Suprapubic skin (tissue), 4 donors: ENCODE data around the gene PAX7.

Experiments used
- POLR2A ChIP-seq, 2 donors: fragments of 450-650 bp; IDR thresholded peaks; one replicate each; pipeline ENCODE4 v1.6.1; 2017; ENCODE audit warnings: antibody characterized with exemption in 2 of 2, mild to moderate bottlenecking in 2 of 2, moderate library complexity in 2 of 2
- POLR2AphosphoS5 ChIP-seq, 3 donors: sonication (generic); formaldehyde crosslinking; IDR thresholded peaks; one replicate each; pipeline ENCODE4 v1.6.1; 2017; ENCODE audit warnings: antibody characterized with exemption in 3 of 3
- TF ChIP-seq, protein P1 (sequence below), 2 donors: fragments of 200-600 bp in 1 of 2; fragments of 450-650 bp in 1 of 2; sonication (generic) in 1 of 2; IDR thresholded peaks; one replicate each; pipeline ENCODE4 v1.5.1; 2016 to 2019; ENCODE audit warnings: antibody characterized with exemption in 2 of 2, mild to moderate bottlenecking in 1 of 2, moderate library complexity in 1 of 2

DNA sequence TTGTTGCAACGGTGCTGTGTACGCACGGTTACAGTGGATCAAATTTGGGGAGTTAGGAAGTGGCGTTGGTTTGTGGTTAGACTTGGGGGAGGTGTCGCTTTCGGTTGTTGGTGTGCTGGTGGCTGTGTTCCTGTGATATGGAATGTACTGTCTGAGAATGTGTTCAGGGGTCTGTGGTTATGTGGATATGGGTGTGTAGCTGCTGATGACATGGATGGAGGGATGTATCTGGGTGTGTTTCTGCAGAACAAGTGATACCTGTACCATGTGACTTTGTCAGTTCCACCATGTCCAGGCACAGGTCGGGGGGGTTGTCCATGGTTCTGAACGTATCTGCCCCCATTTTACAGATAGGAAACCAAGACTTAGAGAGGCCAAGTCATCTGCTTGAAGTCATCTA is 22.7 kb downstream of the PAX7 start:
- no peak for TF ChIP-seq POLR2A (IDR thresholded peaks at IDR 0.05)
- TF ChIP-seq, protein P1, sequence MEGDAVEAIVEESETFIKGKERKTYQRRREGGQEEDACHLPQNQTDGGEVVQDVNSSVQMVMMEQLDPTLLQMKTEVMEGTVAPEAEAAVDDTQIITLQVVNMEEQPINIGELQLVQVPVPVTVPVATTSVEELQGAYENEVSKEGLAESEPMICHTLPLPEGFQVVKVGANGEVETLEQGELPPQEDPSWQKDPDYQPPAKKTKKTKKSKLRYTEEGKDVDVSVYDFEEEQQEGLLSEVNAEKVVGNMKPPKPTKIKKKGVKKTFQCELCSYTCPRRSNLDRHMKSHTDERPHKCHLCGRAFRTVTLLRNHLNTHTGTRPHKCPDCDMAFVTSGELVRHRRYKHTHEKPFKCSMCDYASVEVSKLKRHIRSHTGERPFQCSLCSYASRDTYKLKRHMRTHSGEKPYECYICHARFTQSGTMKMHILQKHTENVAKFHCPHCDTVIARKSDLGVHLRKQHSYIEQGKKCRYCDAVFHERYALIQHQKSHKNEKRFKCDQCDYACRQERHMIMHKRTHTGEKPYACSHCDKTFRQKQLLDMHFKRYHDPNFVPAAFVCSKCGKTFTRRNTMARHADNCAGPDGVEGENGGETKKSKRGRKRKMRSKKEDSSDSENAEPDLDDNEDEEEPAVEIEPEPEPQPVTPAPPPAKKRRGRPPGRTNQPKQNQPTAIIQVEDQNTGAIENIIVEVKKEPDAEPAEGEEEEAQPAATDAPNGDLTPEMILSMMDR (IDR thresholded peaks at IDR 0.05): no peak
- TF ChIP-seq POLR2AphosphoS5 (IDR thresholded peaks at IDR 0.05): no peak
